H1 (cell line): ENCODE results near the gene HRH2. TPM values are rescaled to one million over a fixed set of nuclear protein-coding genes. Genes with fewer than 3 reads are reported as not detected.

Source experiments
- CTCF ChIA-PET: fragments of 300-600 bp; sonication (Branson Sonifier 250); formaldehyde crosslinking; loops from one replicate; lab custom pipeline; 2021; ENCODE audit not compliant: partially characterized antibody; lab: Charles Lee
- POLR2A ChIA-PET: fragments of 300-600 bp; sonication (Branson Sonifier 250); formaldehyde crosslinking; loops from one replicate; lab custom pipeline; 2021; ENCODE audit warnings: inconsistent platforms; ENCODE audit not compliant: partially characterized antibody; lab: Charles Lee
- DNase-seq, 2 experiments: peaks; one replicate each; pipeline versions ENCODE4 v3.0.0 to v3.0.0-alpha.2; 2010 to 2022; ENCODE audit warnings: low spot score in 2 of 2, low read depth in 1 of 2, mixed read lengths in 1 of 2
- FAIRE-seq: peaks from 2 replicates; lab custom pipeline; 2011; peaks lifted over from hg19 to GRCh38; lab: Jason Lieb, UNC
- H2AFZ ChIP-seq: 2 replicates; pipeline ENCODE4 v1.8.1; 2012; ENCODE audit warnings: low read length, inconsistent platforms
- H2AK5ac ChIP-seq: 2 replicates; pipeline ENCODE4 v1.6.1; 2013; ENCODE audit warnings: low read depth, low read length
- H2BK120ac ChIP-seq: replicated peaks from 2 replicates; pipeline ENCODE3; 2013; ENCODE audit warnings: low read depth, low read length, inconsistent platforms
- H2BK12ac ChIP-seq: 2 replicates; pipeline ENCODE4 v1.6.1; 2013; ENCODE audit warnings: low read depth, low read length
- H2BK15ac ChIP-seq: 2 replicates; pipeline ENCODE4 v1.6.1; 2013; ENCODE audit warnings: low read length
- H2BK20ac ChIP-seq: 2 replicates; pipeline ENCODE4 v1.6.1; 2013; ENCODE audit warnings: low read length
- H2BK5ac ChIP-seq: 2 replicates; pipeline ENCODE4 v1.6.1; 2013; ENCODE audit warnings: low read depth, low read length
- H3K14ac ChIP-seq: 2 replicates; pipeline ENCODE4 v1.6.1; 2013; ENCODE audit warnings: inconsistent platforms; ENCODE audit not compliant: insufficient read length
- H3K18ac ChIP-seq: 2 replicates; pipeline ENCODE4 v1.6.1; 2013; ENCODE audit warnings: low read length; ENCODE audit errors: extremely low read depth
- H3K23ac ChIP-seq: 2 replicates; pipeline ENCODE4 v1.6.1; 2013; ENCODE audit warnings: inconsistent platforms; ENCODE audit not compliant: insufficient read length
- H3K23me2 ChIP-seq: 2 replicates; pipeline ENCODE4 v1.6.1; 2013; ENCODE audit warnings: low read depth, low read length
- H3K27ac ChIP-seq: 2 replicates; pipeline ENCODE4 v1.6.1; 2011; ENCODE audit warnings: low read depth, low read length, inconsistent platforms
- H3K27me3 ChIP-seq, 4 experiments: replicated peaks in 1 of 4; 1 replicate in 1 of 4; 2 replicates in 3 of 4; pipeline versions ENCODE4 v1.6.1 to v1.8.1; 2011 to 2013; ENCODE audit warnings: low read length in 3 of 4, mild to moderate bottlenecking in 3 of 4, inconsistent platforms in 2 of 4, mixed read lengths in 2 of 4, moderate library complexity in 1 of 4; ENCODE audit not compliant: control insufficient read depth in 3 of 4, insufficient read depth in 3 of 4; ENCODE audit errors: extremely low read depth in 1 of 4
- H3K36me3 ChIP-seq, 4 experiments: 2 replicates each; pipeline versions ENCODE4 v1.6.1 to v1.8.1; 2011 to 2013; ENCODE audit warnings: mild to moderate bottlenecking in 4 of 4, low read length in 3 of 4, moderate library complexity in 2 of 4, control low read depth in 1 of 4, inconsistent platforms in 1 of 4; ENCODE audit not compliant: insufficient read depth in 4 of 4, control insufficient read depth in 2 of 4
- H3K4ac ChIP-seq: replicated peaks from 2 replicates; pipeline ENCODE3; 2013; ENCODE audit warnings: low read length, low read depth, mixed read lengths, inconsistent platforms; ENCODE audit not compliant: insufficient read length
- H3K4me1 ChIP-seq, 4 experiments: replicated peaks in 1 of 4; 1 replicate in 1 of 4; 2 replicates in 3 of 4; pipeline versions ENCODE4 v1.6.1 to v1.8.1; 2011 to 2013; ENCODE audit warnings: low read length in 3 of 4, inconsistent platforms in 2 of 4, mixed read lengths in 1 of 4; ENCODE audit not compliant: insufficient read depth in 4 of 4, control insufficient read depth in 3 of 4
- H3K4me2 ChIP-seq, 2 experiments: 2 replicates each; pipeline versions ENCODE4 v1.6.1 to v1.8.1; 2011 to 2013; ENCODE audit warnings: low read depth in 2 of 2, low read length in 2 of 2, control low read depth in 1 of 2, inconsistent platforms in 1 of 2, mild to moderate bottlenecking in 1 of 2; ENCODE audit not compliant: insufficient read depth in 1 of 2
- H3K4me3 ChIP-seq, 4 experiments: fragments of 200-600, 300-600 bp in 1 of 4; sonication (generic), shearing (Covaris generic), sonication (Bioruptor Twin) in 1 of 4; 2 replicates each; pipeline versions ENCODE4 v1.5.1 to v1.8.1; 2011 to 2016; ENCODE audit warnings: low read length in 4 of 4, low read depth in 3 of 4, control low read depth in 2 of 4, inconsistent platforms in 2 of 4, mild to moderate bottlenecking in 2 of 4, mixed read lengths in 1 of 4, moderate library complexity in 1 of 4; ENCODE audit not compliant: insufficient read depth in 2 of 4; ENCODE audit errors: extremely low read depth in 1 of 4
- H3K56ac ChIP-seq: replicated peaks from 2 replicates; pipeline ENCODE3; 2013; ENCODE audit warnings: low read depth, mild to moderate bottlenecking, mixed read lengths, low read length, inconsistent platforms; ENCODE audit not compliant: insufficient read length
- H3K79me1 ChIP-seq: 2 replicates; pipeline ENCODE4 v1.6.1; 2013; ENCODE audit warnings: low read depth, low read length, control low read depth
- H3K79me2 ChIP-seq, 2 experiments: 2 replicates each; pipeline versions ENCODE4 v1.6.1 to v1.8.1; 2012 to 2013; ENCODE audit warnings: low read length in 2 of 2, mild to moderate bottlenecking in 2 of 2, inconsistent platforms in 1 of 2; ENCODE audit not compliant: insufficient read depth in 2 of 2, control insufficient read depth in 1 of 2
- H3K9ac ChIP-seq, 4 experiments: replicated peaks in 1 of 4; 1 replicate in 1 of 4; 2 replicates in 3 of 4; pipeline versions ENCODE4 v1.6.1 to v1.8.1; 2011 to 2013; ENCODE audit warnings: low read depth in 3 of 4, low read length in 3 of 4, control low read depth in 2 of 4, mild to moderate bottlenecking in 2 of 4, moderate library complexity in 2 of 4, inconsistent platforms in 1 of 4; ENCODE audit errors: extremely low read depth in 1 of 4
- H3K9me3 ChIP-seq, 2 experiments: 2 replicates each; pipeline versions ENCODE4 v1.6.1 to v1.8.1; 2012 to 2013; ENCODE audit warnings: mild to moderate bottlenecking in 2 of 2, moderate library complexity in 2 of 2, control low read depth in 1 of 2, inconsistent platforms in 1 of 2, low read depth in 1 of 2, low read length in 1 of 2, mixed read lengths in 1 of 2; ENCODE audit not compliant: insufficient read depth in 2 of 2
- H4K20me1 ChIP-seq, 2 experiments: replicated peaks in 1 of 2; 2 replicates each; pipeline versions ENCODE3 to v1.8.1; 2011 to 2013; ENCODE audit warnings: inconsistent platforms in 2 of 2, low read length in 2 of 2, mild to moderate bottlenecking in 1 of 2; ENCODE audit not compliant: insufficient read depth in 2 of 2, control insufficient read depth in 1 of 2
- H4K5ac ChIP-seq: 2 replicates; pipeline ENCODE4 v1.6.1; 2013; ENCODE audit warnings: low read length, low read depth, mixed read lengths, inconsistent platforms; ENCODE audit not compliant: insufficient read length
- H4K8ac ChIP-seq: 2 replicates; pipeline ENCODE4 v1.8.0; 2013; ENCODE audit warnings: mild to moderate bottlenecking, moderate library complexity, low read length, inconsistent platforms; ENCODE audit not compliant: insufficient read depth; ENCODE audit errors: extremely low read depth
- H4K91ac ChIP-seq: replicated peaks from 2 replicates; pipeline ENCODE3; 2013; ENCODE audit warnings: low read length, mixed read lengths, inconsistent platforms; ENCODE audit not compliant: insufficient read length
- BCL11A ChIP-seq, 2 experiments: IDR thresholded peaks; one replicate each; pipeline ENCODE4 v1.6.1; 2011; ENCODE audit warnings: low read depth in 2 of 2, low read length in 2 of 2, mild to moderate bottlenecking in 2 of 2
- EGR1 ChIP-seq: IDR thresholded peaks from 2 replicates; pipeline ENCODE4 v1.6.1; 2011; ENCODE audit warnings: low read depth, low read length, borderline replicate concordance
- EP300 ChIP-seq, 2 experiments: IDR thresholded peaks; 1 replicate in 1 of 2; 2 replicates in 1 of 2; pipeline ENCODE4 v1.6.1; 2011 to 2012; ENCODE audit warnings: low read depth in 2 of 2, low read length in 2 of 2, mild to moderate bottlenecking in 2 of 2, borderline replicate concordance in 1 of 2, inconsistent platforms in 1 of 2, moderate library complexity in 1 of 2
- RAD21 ChIP-seq, 2 experiments: IDR thresholded peaks in 1 of 2; conservative IDR thresholded peaks in 1 of 2; 2 replicates each; pipeline ENCODE4 v1.6.1; 2011; ENCODE audit warnings: low read depth in 2 of 2, low read length in 2 of 2, improper control_type of control experiment in 1 of 2, inconsistent platforms in 1 of 2, mild to moderate bottlenecking in 1 of 2, moderate library complexity in 1 of 2
- RNF2 ChIP-seq: fragments of 200-900, 300-1000 bp; sonication (generic); IDR thresholded peaks from 2 replicates; pipeline ENCODE4 v1.7.1; 2016; ENCODE audit warnings: borderline replicate concordance, low read depth, mild to moderate bottlenecking, antibody characterized with exemption, low read length; ENCODE audit not compliant: poor library complexity, severe bottlenecking; ENCODE audit errors: missing control alignments
- YY1 ChIP-seq: IDR thresholded peaks from 2 replicates; pipeline ENCODE4 v1.6.1; 2011; ENCODE audit warnings: low read depth, mild to moderate bottlenecking, low read length
- WGBS, 2 experiments: shearing (Covaris generic) in 1 of 2; methylation state at CpG; one replicate each; pipeline versions ENCODE4 v1.1.6 to v1.1.7; 2013 to 2015; ENCODE audit warnings: low lambda C conversion rate in 2 of 2, mixed read lengths in 2 of 2, inconsistent platforms in 1 of 2, low coverage in 1 of 2, missing lambda C conversion rate in 1 of 2; ENCODE audit not compliant: insufficient replicate concordance in 2 of 2, insufficient coverage in 1 of 2, insufficient read length in 1 of 2; ENCODE audit errors: extremely low coverage in 1 of 2, missing lambda C conversion rate in 1 of 2; 5-methylcytosine and 5-hydroxymethylcytosine counted together
- polyA plus RNA-seq, 7 experiments: library from polyadenylated mRNA; depleted of rRNA in 3 of 7; stranded (reverse) in 5 of 7; unstranded in 2 of 7; fragments of >200 nt in 5 of 7; fragments of 200-250 nt in 2 of 7; gene quantifications; 1 replicate in 5 of 7; 2 replicates in 1 of 7; 4 replicates in 1 of 7; pipeline versions ENCODE4 v1.2.1 to v1.2.3, GENCODE V29; 2011 to 2013; ENCODE audit warnings: missing spikeins in 2 of 7, mixed read lengths in 2 of 7
- total RNA-seq: library from RNA; stranded (reverse); fragmentation: NEBNext Ultra II Directional; extraction: Animal tissue kit (Norgen Biotek cat#: 25700); gene quantifications from 2 replicates; pipeline ENCODE4 v1.2.1, GENCODE V29; 2021
- TF ChIP-seq, protein P1 (sequence below): IDR thresholded peaks from 2 replicates; pipeline ENCODE4 v1.6.1; 2011; ENCODE audit warnings: low read depth, mild to moderate bottlenecking, low read length; ENCODE audit not compliant: insufficient read depth
- TF ChIP-seq, protein P2 (sequence below): IDR thresholded peaks from 2 replicates; pipeline ENCODE4 v1.6.1; 2012; ENCODE audit warnings: inconsistent platforms
- TF ChIP-seq, protein P3 (sequence below), 3 experiments: IDR thresholded peaks; 1 replicate in 2 of 3; 2 replicates in 1 of 3; pipeline versions ENCODE4 v1.5.1 to v1.6.1; 2011; ENCODE audit warnings: low read length in 3 of 3, mild to moderate bottlenecking in 3 of 3, inconsistent platforms in 2 of 3, low read depth in 1 of 3, moderate library complexity in 1 of 3; ENCODE audit not compliant: insufficient read depth in 1 of 3; ENCODE audit errors: control extremely low read depth in 1 of 3

Gene HRH2
- total and polyA plus RNA-seq, 2 of the 8 experiments (the other 6 are each of a cell fraction or from before 2014, with no cell fraction given), result 7.8 to 8.1 TPM

DNA sequence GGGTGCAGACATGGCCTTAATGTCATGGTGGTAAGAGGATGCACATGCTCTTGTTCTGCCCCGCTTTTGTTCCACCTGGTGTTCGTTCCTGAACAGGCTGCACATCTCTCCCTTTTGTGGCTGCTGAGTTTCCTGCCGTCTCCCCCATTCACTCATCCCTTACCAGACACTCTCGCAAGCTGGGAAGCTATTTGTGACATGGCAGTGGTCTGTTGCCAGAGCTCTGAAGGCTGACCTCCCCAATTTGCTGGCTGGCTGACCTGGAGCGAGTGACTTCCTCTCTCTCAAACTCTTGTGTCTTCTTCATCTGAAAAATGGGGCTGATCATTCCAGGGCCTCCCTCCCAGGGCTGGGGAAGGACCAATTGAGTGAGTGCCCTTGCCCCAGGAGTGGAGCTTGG, 35.9 kb downstream of the HRH2 start:
- Histone ChIP-seq H4K8ac (no peak overlapping the region), H2BK5ac (no peak overlapping the region), H3K23ac (no peak overlapping the region), H3K27me3 (no peaks in the 10 kb centered on the region), H3K79me2 (no peaks in the 10 kb centered on the region), H2BK12ac (no peak overlapping the region), H3K9me3 (no peaks in the 10 kb centered on the region), H4K5ac (no peak overlapping the region), H3K27ac (no peak overlapping the region), H3K4ac (no peak overlapping the region), H4K20me1 (no peaks in the 10 kb centered on the region), H3K4me2 (no peak overlapping the region), H3K18ac (no peak overlapping the region), H2AK5ac (no peak overlapping the region), H3K56ac (no peak overlapping the region), H3K4me1 (peaks cover 0 to 13% (median 4%) of the 10 kb centered on the region in 4 experiments; a peak in 6 of 7 replicates), H4K91ac (no peak overlapping the region), H3K4me3 (no peak overlapping the region), H3K79me1 (no peaks in the 10 kb centered on the region), H3K14ac (no peak overlapping the region), H2AFZ (no peak overlapping the region), H3K36me3 (no peaks in the 10 kb centered on the region), H3K23me2 (no peaks in the 10 kb centered on the region), H3K9ac (no peak overlapping the region), H2BK120ac (no peak overlapping the region), H2BK15ac (no peak overlapping the region), H2BK20ac (no peak overlapping the region)
- no peak for DNase-seq
- POLR2A ChIA-PET, result no interaction called here
- WGBS, 2 experiments, result 79% methylated on average over 5 of the region's 5 CpGs; no CpG with 5 or more reads in 1 of the 2 experiments
- no peak for FAIRE-seq
- CTCF ChIA-PET, result interaction anchor here (0.6 to 6.6 kb wide), 8 partner anchors 7 to 161 kb away, joined by 3 to 79 read pairs (median 6); no protein-coding TSS in a partner anchor
- TF ChIP-seq, protein P1, sequence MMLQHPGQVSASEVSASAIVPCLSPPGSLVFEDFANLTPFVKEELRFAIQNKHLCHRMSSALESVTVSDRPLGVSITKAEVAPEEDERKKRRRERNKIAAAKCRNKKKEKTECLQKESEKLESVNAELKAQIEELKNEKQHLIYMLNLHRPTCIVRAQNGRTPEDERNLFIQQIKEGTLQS, result no peak
- TF ChIP-seq, protein P2, sequence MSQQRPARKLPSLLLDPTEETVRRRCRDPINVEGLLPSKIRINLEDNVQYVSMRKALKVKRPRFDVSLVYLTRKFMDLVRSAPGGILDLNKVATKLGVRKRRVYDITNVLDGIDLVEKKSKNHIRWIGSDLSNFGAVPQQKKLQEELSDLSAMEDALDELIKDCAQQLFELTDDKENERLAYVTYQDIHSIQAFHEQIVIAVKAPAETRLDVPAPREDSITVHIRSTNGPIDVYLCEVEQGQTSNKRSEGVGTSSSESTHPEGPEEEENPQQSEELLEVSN, result no peak
- TF ChIP-seq, protein P3, sequence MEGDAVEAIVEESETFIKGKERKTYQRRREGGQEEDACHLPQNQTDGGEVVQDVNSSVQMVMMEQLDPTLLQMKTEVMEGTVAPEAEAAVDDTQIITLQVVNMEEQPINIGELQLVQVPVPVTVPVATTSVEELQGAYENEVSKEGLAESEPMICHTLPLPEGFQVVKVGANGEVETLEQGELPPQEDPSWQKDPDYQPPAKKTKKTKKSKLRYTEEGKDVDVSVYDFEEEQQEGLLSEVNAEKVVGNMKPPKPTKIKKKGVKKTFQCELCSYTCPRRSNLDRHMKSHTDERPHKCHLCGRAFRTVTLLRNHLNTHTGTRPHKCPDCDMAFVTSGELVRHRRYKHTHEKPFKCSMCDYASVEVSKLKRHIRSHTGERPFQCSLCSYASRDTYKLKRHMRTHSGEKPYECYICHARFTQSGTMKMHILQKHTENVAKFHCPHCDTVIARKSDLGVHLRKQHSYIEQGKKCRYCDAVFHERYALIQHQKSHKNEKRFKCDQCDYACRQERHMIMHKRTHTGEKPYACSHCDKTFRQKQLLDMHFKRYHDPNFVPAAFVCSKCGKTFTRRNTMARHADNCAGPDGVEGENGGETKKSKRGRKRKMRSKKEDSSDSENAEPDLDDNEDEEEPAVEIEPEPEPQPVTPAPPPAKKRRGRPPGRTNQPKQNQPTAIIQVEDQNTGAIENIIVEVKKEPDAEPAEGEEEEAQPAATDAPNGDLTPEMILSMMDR (IDR thresholded peaks at IDR 0.05; ENCODE audit: control extremely low read depth in 1 of 3, insufficient read depth in 1 of 3, low read depth in 1 of 3, low read length in 3 of 3), result no peak
- TF ChIP-seq BCL11A (IDR thresholded peaks at IDR 0.05; ENCODE audit: low read depth in 2 of 2, low read length in 2 of 2) (no peak), EP300 (IDR thresholded peaks at IDR 0.05; ENCODE audit: borderline replicate concordance in 1 of 2, low read depth in 2 of 2, low read length in 2 of 2) (no peak), YY1 (no peak), EGR1 (no peak), RAD21 (IDR thresholded peaks at IDR 0.05 in 1 of 2, conservative IDR thresholded peaks at IDR 0.05 in 1 of 2; ENCODE audit: low read depth in 2 of 2, low read length in 2 of 2) (no peak), RNF2 (no peak)
